ENCODE data around the gene SYPL1. TPM values are rescaled to one million over a fixed set of nuclear protein-coding genes. Genes with fewer than 3 reads are reported as not detected.

Gene SYPL1
- polyA plus RNA-seq, 1 of the 3 experiments (the other 2 are of a cell fraction) = 72.4 TPM

DNA sequence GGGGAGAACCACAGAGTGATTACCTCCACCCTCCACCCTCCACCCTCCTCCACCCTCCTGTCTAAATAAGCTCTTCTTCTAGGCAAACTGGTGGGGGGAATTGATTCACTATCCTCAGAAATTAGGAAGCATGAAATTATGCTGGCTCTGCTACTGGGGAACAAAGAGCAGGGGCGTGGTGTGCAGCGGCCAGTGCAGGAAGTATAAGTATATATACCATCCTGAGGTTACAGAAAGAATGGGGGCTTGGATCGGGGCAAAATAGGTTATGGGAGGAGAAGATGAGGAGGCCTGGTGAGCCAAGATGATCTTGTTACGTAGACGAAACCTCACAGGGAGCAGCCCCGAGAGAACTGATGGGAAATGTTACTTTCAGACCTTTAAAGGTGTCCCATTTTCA is 49.1 kb downstream of the SYPL1 start:
- CTCF ChIA-PET = interaction anchor here (1.4 to 14.1 kb wide), 2 partner anchors 49 to 98 kb away, joined by 3 to 593 read pairs; no protein-coding TSS in a partner anchor
- POLR2A ChIA-PET = no interaction called here

GRCh38 chr7:106062521-106062931 is 49.6 kb downstream of the SYPL1 start:
- Histone ChIP-seq H3K9me2 (no peaks in the 10 kb centered on the region), H3F3A (replicated peaks; ENCODE audit: insufficient read depth) (peaks cover 8% of the 10 kb centered on the region), H4K20me1 (ENCODE audit: insufficient read depth) (no peaks in the 10 kb centered on the region), H3K9ac (no peak overlapping the region), H3K4me1 (ENCODE audit: control insufficient read depth in 1 of 2, insufficient read depth in 2 of 2, low read depth in 1 of 2, low read length in 1 of 2) (peaks cover 20 to 61% of the 10 kb centered on the region in 2 experiments), H3K27me3 (ENCODE audit: insufficient read depth) (no peaks in the 10 kb centered on the region), H3K79me2 (ENCODE audit: insufficient read depth) (no peaks in the 10 kb centered on the region), H3K36me3 (replicated peaks in 1 of 2; ENCODE audit: control insufficient read depth in 1 of 2, insufficient read depth in 2 of 2, low read length in 1 of 2) (no peaks in the 10 kb centered on the region), H2AFZ (ENCODE audit: low read depth) (no peak overlapping the region), H3K4me2 (no peak overlapping the region), H3K27ac (ENCODE audit: low read depth in 2 of 2, low read length in 1 of 2) (no peak overlapping the region), H3K9me3 (no peaks in the 10 kb centered on the region), H3K4me3 (ENCODE audit: low read depth in 2 of 2, low read length in 1 of 2) (no peak overlapping the region)
- no peak for DNase-seq
- 85% methylated on average over 2 of the region's 2 CpGs for WGBS (ENCODE audit: low lambda C conversion rate)
- ChIA-PET POLR2A (no interaction called here), CTCF (interaction anchor here (1.4 to 14.1 kb wide), 3 partner anchors 19 to 99 kb away, joined by 3 to 593 read pairs (median 57); no protein-coding TSS in a partner anchor)
- TF ChIP-seq, protein P1, sequence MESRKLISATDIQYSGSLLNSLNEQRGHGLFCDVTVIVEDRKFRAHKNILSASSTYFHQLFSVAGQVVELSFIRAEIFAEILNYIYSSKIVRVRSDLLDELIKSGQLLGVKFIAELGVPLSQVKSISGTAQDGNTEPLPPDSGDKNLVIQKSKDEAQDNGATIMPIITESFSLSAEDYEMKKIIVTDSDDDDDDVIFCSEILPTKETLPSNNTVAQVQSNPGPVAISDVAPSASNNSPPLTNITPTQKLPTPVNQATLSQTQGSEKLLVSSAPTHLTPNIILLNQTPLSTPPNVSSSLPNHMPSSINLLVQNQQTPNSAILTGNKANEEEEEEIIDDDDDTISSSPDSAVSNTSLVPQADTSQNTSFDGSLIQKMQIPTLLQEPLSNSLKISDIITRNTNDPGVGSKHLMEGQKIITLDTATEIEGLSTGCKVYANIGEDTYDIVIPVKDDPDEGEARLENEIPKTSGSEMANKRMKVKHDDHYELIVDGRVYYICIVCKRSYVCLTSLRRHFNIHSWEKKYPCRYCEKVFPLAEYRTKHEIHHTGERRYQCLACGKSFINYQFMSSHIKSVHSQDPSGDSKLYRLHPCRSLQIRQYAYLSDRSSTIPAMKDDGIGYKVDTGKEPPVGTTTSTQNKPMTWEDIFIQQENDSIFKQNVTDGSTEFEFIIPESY (IDR thresholded peaks at IDR 0.05; ENCODE audit: borderline replicate concordance, low read depth) = no peak
- no peak for TF ChIP-seq EP300 (IDR thresholded peaks at IDR 0.05; ENCODE audit: borderline replicate concordance in 1 of 2, low read depth in 1 of 2, low read length in 1 of 2)
- TF ChIP-seq, protein P2, sequence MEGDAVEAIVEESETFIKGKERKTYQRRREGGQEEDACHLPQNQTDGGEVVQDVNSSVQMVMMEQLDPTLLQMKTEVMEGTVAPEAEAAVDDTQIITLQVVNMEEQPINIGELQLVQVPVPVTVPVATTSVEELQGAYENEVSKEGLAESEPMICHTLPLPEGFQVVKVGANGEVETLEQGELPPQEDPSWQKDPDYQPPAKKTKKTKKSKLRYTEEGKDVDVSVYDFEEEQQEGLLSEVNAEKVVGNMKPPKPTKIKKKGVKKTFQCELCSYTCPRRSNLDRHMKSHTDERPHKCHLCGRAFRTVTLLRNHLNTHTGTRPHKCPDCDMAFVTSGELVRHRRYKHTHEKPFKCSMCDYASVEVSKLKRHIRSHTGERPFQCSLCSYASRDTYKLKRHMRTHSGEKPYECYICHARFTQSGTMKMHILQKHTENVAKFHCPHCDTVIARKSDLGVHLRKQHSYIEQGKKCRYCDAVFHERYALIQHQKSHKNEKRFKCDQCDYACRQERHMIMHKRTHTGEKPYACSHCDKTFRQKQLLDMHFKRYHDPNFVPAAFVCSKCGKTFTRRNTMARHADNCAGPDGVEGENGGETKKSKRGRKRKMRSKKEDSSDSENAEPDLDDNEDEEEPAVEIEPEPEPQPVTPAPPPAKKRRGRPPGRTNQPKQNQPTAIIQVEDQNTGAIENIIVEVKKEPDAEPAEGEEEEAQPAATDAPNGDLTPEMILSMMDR (IDR thresholded peaks at IDR 0.05) = no peak
- TF ChIP-seq, protein P3, sequence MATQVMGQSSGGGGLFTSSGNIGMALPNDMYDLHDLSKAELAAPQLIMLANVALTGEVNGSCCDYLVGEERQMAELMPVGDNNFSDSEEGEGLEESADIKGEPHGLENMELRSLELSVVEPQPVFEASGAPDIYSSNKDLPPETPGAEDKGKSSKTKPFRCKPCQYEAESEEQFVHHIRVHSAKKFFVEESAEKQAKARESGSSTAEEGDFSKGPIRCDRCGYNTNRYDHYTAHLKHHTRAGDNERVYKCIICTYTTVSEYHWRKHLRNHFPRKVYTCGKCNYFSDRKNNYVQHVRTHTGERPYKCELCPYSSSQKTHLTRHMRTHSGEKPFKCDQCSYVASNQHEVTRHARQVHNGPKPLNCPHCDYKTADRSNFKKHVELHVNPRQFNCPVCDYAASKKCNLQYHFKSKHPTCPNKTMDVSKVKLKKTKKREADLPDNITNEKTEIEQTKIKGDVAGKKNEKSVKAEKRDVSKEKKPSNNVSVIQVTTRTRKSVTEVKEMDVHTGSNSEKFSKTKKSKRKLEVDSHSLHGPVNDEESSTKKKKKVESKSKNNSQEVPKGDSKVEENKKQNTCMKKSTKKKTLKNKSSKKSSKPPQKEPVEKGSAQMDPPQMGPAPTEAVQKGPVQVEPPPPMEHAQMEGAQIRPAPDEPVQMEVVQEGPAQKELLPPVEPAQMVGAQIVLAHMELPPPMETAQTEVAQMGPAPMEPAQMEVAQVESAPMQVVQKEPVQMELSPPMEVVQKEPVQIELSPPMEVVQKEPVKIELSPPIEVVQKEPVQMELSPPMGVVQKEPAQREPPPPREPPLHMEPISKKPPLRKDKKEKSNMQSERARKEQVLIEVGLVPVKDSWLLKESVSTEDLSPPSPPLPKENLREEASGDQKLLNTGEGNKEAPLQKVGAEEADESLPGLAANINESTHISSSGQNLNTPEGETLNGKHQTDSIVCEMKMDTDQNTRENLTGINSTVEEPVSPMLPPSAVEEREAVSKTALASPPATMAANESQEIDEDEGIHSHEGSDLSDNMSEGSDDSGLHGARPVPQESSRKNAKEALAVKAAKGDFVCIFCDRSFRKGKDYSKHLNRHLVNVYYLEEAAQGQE (IDR thresholded peaks at IDR 0.05; ENCODE audit: low read depth, low read length) = no peak
- TF ChIP-seq CHD2 (IDR thresholded peaks at IDR 0.05; ENCODE audit: low read length, partially characterized antibody) = no peak

More for the DNA sequence above, 49.1 kb downstream of the SYPL1 start:
- Histone ChIP-seq H3K9me3 (no peaks in the 10 kb centered on the region), H3K9me2 (no peaks in the 10 kb centered on the region), H3K27me3 (ENCODE audit: insufficient read depth) (no peaks in the 10 kb centered on the region), H3K79me2 (ENCODE audit: insufficient read depth) (no peaks in the 10 kb centered on the region), H2AFZ (ENCODE audit: low read depth) (no peak overlapping the region), H3K4me1 (ENCODE audit: control insufficient read depth in 1 of 2, insufficient read depth in 2 of 2, low read depth in 1 of 2, low read length in 1 of 2) (peaks cover 20 to 56% of the 10 kb centered on the region in 2 experiments), H3K27ac (ENCODE audit: low read depth in 2 of 2, low read length in 1 of 2) (no peak overlapping the region), H3K9ac (no peak overlapping the region), H4K20me1 (ENCODE audit: insufficient read depth) (no peaks in the 10 kb centered on the region), H3K4me2 (no peak overlapping the region), H3K4me3 (ENCODE audit: low read depth in 2 of 2, low read length in 1 of 2) (no peak overlapping the region), H3K36me3 (replicated peaks in 1 of 2; ENCODE audit: control insufficient read depth in 1 of 2, insufficient read depth in 2 of 2, low read length in 1 of 2) (no peaks in the 10 kb centered on the region), H3F3A (replicated peaks; ENCODE audit: insufficient read depth) (peaks cover 8% of the 10 kb centered on the region)
- no peak for DNase-seq
- TF ChIP-seq MXI1 (IDR thresholded peaks at IDR 0.05; ENCODE audit: low read depth, low read length) (no peak), RCOR1 (IDR thresholded peaks at IDR 0.05; ENCODE audit: low read length) (no peak), EP300 (IDR thresholded peaks at IDR 0.05; ENCODE audit: borderline replicate concordance in 1 of 2, low read depth in 1 of 2, low read length in 1 of 2) (no peak), ELF1 (IDR thresholded peaks at IDR 0.05) (no peak), TAF1 (IDR thresholded peaks at IDR 0.05; ENCODE audit: borderline replicate concordance, low read depth, low read length) (no peak), RFX5 (IDR thresholded peaks at IDR 0.05; ENCODE audit: low read length) (no peak), SMC3 (IDR thresholded peaks at IDR 0.05; ENCODE audit: low read depth, low read length) (no peak), TCF12 (IDR thresholded peaks at IDR 0.05) (no peak), JUND (IDR thresholded peaks at IDR 0.05) (no peak), NRF1 (IDR thresholded peaks at IDR 0.05; ENCODE audit: low read depth, low read length) (no peak), POLR2AphosphoS5 (IDR thresholded peaks at IDR 0.05; ENCODE audit: low read depth, low read length) (no peak), MEF2A (IDR thresholded peaks at IDR 0.05; ENCODE audit: borderline replicate concordance, low read depth) (no peak)
- TF ChIP-seq, protein P2 (IDR thresholded peaks at IDR 0.05) = no peak
- TF ChIP-seq, protein P4, sequence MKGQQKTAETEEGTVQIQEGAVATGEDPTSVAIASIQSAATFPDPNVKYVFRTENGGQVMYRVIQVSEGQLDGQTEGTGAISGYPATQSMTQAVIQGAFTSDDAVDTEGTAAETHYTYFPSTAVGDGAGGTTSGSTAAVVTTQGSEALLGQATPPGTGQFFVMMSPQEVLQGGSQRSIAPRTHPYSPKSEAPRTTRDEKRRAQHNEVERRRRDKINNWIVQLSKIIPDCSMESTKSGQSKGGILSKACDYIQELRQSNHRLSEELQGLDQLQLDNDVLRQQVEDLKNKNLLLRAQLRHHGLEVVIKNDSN (IDR thresholded peaks at IDR 0.05; ENCODE audit: borderline replicate concordance, low read depth) = no peak
- TF ChIP-seq, protein P5, sequence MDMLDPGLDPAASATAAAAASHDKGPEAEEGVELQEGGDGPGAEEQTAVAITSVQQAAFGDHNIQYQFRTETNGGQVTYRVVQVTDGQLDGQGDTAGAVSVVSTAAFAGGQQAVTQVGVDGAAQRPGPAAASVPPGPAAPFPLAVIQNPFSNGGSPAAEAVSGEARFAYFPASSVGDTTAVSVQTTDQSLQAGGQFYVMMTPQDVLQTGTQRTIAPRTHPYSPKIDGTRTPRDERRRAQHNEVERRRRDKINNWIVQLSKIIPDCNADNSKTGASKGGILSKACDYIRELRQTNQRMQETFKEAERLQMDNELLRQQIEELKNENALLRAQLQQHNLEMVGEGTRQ (IDR thresholded peaks at IDR 0.05; ENCODE audit: borderline replicate concordance, low read depth, low read length) = no peak
- WGBS (ENCODE audit: low lambda C conversion rate) = 93% methylated on average over 6 of the region's 6 CpGs

Data from SK-N-SH (cell line).